ENCODE data around the gene RPS6KA2.
"Not testable (repeated sequence)": the region's sequence is repeated elsewhere in the genome, so short reads cannot be mapped to it uniquely, and the experiment has no call there.

Gene RPS6KA2

GRCh38 chr6:166595061-166595780 lies 31.8 kb downstream of the RPS6KA2 start:
- DNase-seq (ENCODE audit: low read depth, low spot score): no peak

- no peak for DNase-seq (ENCODE audit: low read depth, low spot score)
Observed at GRCh38 chr6:166592821-166593220, 34.2 kb downstream of the RPS6KA2 start.

GRCh38 chr6:166591961-166592520 lies 35.0 kb downstream of the RPS6KA2 start:
- DNase-seq (ENCODE audit: low read depth, low spot score): no peak

GRCh38 chr6:166591026-166591425 lies 36.0 kb downstream of the RPS6KA2 start:
- no peak for DNase-seq (ENCODE audit: low read depth, low spot score)

GRCh38 chr6:166589786-166590574 lies 37.1 kb downstream of the RPS6KA2 start:
- no peak for DNase-seq (ENCODE audit: low read depth, low spot score)

- DNase-seq (ENCODE audit: low read depth, low spot score): no peak
Observed at GRCh38 chr6:166589337-166589731, 37.7 kb downstream of the RPS6KA2 start.

GRCh38 chr6:166588691-166589336 lies 38.2 kb downstream of the RPS6KA2 start:
- no peak for DNase-seq (ENCODE audit: low read depth, low spot score)

GRCh38 chr6:166587631-166588413 lies 39.2 kb downstream of the RPS6KA2 start:
- DNase-seq (ENCODE audit: low read depth, low spot score): no peak

GRCh38 chr6:166586424-166587156 lies 40.5 kb downstream of the RPS6KA2 start, which contains the start of gene RAMACL:
RAMACL (minus strand) TSS chr6:166586678; CDS start chr6:166586477, 201 bp downstream.
- no peak for DNase-seq (ENCODE audit: low read depth, low spot score)

GRCh38 chr6:166584853-166585429 lies 42.1 kb downstream of the RPS6KA2 start:
- DNase-seq (ENCODE audit: low read depth, low spot score): no peak

- no peak for DNase-seq (ENCODE audit: low read depth, low spot score)
Observed at GRCh38 chr6:166584155-166584554, 42.9 kb downstream of the RPS6KA2 start.

- no peak for DNase-seq (ENCODE audit: low read depth, low spot score)
Observed at GRCh38 chr6:166583230-166583965, 43.7 kb downstream of the RPS6KA2 start.

GRCh38 chr6:166582258-166582657 lies 44.8 kb downstream of the RPS6KA2 start:
- no peak for DNase-seq (ENCODE audit: low read depth, low spot score)

GRCh38 chr6:166581801-166582200 lies 45.2 kb downstream of the RPS6KA2 start:
- DNase-seq (ENCODE audit: low read depth, low spot score): not testable (repeated sequence)

GRCh38 chr6:166581091-166581511 lies 46.0 kb downstream of the RPS6KA2 start:
- DNase-seq (ENCODE audit: low read depth, low spot score): no peak

GRCh38 chr6:166580076-166581050 lies 46.7 kb downstream of the RPS6KA2 start:
- DNase-seq (ENCODE audit: low read depth, low spot score): no peak

GRCh38 chr6:166579237-166579850 lies 47.7 kb downstream of the RPS6KA2 start:
- DNase-seq (ENCODE audit: low read depth, low spot score): no peak

Data from activated naive CD8-positive, alpha-beta T cell treated with anti-CD3 and anti-CD28 coated beads, Interleukin-2, amount 50 U/mL, for 16 hours (primary cell).